ENCODE measurements around the gene MOSPD3. TPM values are rescaled to one million over a fixed set of nuclear protein-coding genes. Genes with fewer than 3 reads are reported as not detected.

The MOSPD3 gene
- total and polyA plus RNA-seq, 2 experiments from 2014 or later, result 8.8 to 44.4 TPM

DNA sequence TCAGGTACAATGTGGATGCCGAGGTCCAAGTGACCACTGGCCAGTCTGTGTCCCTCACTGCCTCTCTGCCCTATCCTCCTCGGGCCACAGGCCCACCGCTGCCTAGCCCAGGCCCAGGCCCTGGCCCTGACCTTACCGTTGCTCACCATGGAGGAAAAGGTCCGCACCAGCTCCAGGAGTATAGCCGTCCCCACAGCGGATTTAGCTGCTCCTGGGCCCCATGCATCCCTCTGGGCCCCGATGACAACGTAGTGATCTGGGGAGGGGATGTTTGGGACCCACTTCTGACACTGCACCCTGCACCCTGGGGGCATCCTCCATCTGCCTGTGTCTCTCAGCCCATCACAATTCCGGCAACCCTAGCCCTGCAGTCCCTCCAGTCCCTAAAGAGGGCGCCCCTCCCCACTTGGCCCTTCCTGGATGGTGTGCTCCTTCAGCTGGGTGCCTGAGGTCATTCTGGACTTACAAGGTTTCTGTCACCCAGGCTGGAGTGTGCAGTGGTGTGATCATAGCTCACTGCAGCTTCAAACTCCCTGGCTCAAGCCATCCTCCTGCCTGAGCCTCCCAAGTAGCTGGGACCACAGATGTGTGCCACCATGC lies 16.9 kb downstream of the MOSPD3 start:
- Histone ChIP-seq H3K9me3 (ENCODE audit: low read depth) (no peaks in the 10 kb centered on the region), H3K4me1 (ENCODE audit: insufficient read depth) (peaks cover 8% of the 10 kb centered on the region), H4K20me1 (ENCODE audit: insufficient read depth, poor library complexity, severe bottlenecking) (no peaks in the 10 kb centered on the region), H3K4me2 (no peak overlapping the region), H3K9me2 (replicated peaks; ENCODE audit: insufficient read depth) (no peaks in the 10 kb centered on the region), H3K27ac (no peak overlapping the region), H3K79me2 (no peaks in the 10 kb centered on the region), H3K36me3 (replicated peaks; ENCODE audit: insufficient read depth, low read depth) (no peaks in the 10 kb centered on the region), H3K4me3 (no peak overlapping the region), H3K27me3 (peaks cover 7% of the 10 kb centered on the region), H2AFZ (no peak overlapping the region)
- 78% methylated on average over 9 of the region's 11 CpGs for WGBS (ENCODE audit: low lambda C conversion rate, missing lambda C conversion rate)
- TF ChIP-seq, protein P1, sequence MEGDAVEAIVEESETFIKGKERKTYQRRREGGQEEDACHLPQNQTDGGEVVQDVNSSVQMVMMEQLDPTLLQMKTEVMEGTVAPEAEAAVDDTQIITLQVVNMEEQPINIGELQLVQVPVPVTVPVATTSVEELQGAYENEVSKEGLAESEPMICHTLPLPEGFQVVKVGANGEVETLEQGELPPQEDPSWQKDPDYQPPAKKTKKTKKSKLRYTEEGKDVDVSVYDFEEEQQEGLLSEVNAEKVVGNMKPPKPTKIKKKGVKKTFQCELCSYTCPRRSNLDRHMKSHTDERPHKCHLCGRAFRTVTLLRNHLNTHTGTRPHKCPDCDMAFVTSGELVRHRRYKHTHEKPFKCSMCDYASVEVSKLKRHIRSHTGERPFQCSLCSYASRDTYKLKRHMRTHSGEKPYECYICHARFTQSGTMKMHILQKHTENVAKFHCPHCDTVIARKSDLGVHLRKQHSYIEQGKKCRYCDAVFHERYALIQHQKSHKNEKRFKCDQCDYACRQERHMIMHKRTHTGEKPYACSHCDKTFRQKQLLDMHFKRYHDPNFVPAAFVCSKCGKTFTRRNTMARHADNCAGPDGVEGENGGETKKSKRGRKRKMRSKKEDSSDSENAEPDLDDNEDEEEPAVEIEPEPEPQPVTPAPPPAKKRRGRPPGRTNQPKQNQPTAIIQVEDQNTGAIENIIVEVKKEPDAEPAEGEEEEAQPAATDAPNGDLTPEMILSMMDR (IDR thresholded peaks at IDR 0.05; ENCODE audit: poor library complexity), result no peak
- no peak for TF ChIP-seq EZH2 (IDR thresholded peaks at IDR 0.05; ENCODE audit: borderline replicate concordance)
- no peak for TF ChIP-seq EZH2phosphoT487 (IDR thresholded peaks at IDR 0.05; ENCODE audit: low read depth, severe bottlenecking, unreplicated experiment)
- DNase-seq (ENCODE audit: low spot score), result no peak

DNA sequence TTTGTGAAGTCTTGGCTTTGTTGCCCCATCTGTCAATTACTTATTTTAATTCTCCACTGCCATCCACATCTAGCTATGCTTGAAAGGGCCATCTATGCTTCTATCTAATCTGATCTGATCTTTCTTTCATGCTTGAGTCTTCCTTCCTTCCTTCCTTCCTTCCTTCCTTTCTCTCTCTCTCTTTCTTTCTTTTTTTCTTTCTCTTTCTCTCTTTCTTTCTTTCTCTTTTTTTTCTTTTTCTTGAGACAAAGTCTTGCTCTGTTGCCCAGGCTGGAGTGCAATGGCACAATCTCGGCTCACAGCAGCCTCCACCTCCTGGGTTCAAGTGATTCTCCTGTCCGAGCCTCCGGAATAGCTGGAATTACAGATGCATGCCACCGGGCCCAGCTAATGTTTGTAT lies 17.7 kb downstream of the MOSPD3 start:
- Histone ChIP-seq H3K36me3 (replicated peaks; ENCODE audit: insufficient read depth, low read depth) (no peaks in the 10 kb centered on the region), H3K27me3 (peaks cover 7% of the 10 kb centered on the region), H3K9me3 (ENCODE audit: low read depth) (no peaks in the 10 kb centered on the region), H3K79me2 (no peaks in the 10 kb centered on the region), H2AFZ (no peak overlapping the region), H3K27ac (no peak overlapping the region), H4K20me1 (ENCODE audit: insufficient read depth, poor library complexity, severe bottlenecking) (no peaks in the 10 kb centered on the region), H3K4me1 (ENCODE audit: insufficient read depth) (peaks cover 8% of the 10 kb centered on the region), H3K9me2 (replicated peaks; ENCODE audit: insufficient read depth) (no peaks in the 10 kb centered on the region), H3K4me3 (no peak overlapping the region), H3K4me2 (no peak overlapping the region)
- TF ChIP-seq EZH2 (IDR thresholded peaks at IDR 0.05; ENCODE audit: borderline replicate concordance), result no peak
- no peak for TF ChIP-seq EZH2phosphoT487 (IDR thresholded peaks at IDR 0.05; ENCODE audit: low read depth, severe bottlenecking, unreplicated experiment)
- WGBS (ENCODE audit: low lambda C conversion rate, missing lambda C conversion rate), result 96% methylated on average over 4 of the region's 4 CpGs
- no peak for DNase-seq (ENCODE audit: low spot score)

DNA sequence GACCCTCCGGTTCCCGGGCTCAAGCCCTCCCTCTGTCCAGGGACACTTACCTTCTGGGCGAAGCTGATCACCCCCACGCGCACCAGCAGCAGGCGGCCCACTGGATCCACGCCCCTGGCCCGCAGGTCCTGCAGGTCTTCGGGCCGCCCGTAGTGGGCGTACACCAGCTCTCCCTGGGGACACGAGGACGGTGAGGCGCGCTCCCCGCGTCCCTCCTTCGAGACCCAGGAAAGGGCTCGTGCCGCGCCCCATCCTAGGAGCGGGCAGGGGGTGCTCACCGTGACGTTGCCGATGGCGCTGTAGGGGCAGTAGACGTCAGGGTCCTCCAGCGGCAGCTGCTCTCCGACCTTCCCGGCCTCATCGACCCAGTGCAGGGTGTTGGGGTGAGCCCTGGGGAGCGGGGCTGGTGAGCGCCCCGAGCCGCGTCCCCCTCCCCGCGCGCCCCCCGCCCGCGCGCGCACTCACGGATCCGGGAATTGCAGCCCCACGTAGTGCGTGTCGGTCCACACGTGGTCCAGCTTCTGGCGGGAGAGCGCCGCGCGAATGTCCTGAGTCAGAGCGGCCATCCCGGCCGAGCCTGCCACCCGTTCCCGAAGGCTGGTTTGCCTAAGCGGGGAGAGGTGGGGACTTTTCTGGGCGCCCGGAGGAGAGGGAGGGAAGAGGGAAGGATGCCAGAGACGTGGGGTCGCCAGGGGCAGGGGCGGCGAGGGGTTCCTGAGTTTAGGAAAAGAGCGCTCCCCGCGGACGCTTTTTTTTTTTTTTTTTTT lies 20.8 kb downstream of the MOSPD3 start:
- Histone ChIP-seq H3K9me3 (ENCODE audit: low read depth) (no peaks in the 10 kb centered on the region), H3K9me2 (replicated peaks; ENCODE audit: insufficient read depth) (no peaks in the 10 kb centered on the region), H3K27ac (no peak overlapping the region), H4K20me1 (ENCODE audit: insufficient read depth, poor library complexity, severe bottlenecking) (no peaks in the 10 kb centered on the region), H3K36me3 (replicated peaks; ENCODE audit: insufficient read depth, low read depth) (no peaks in the 10 kb centered on the region), H3K4me1 (ENCODE audit: insufficient read depth) (peaks cover 6% of the 10 kb centered on the region), H3K4me3 (peak overlapping the region; percentile 31), H3K79me2 (no peaks in the 10 kb centered on the region), H3K27me3 (peaks cover 7% of the 10 kb centered on the region), H2AFZ (peak overlapping the region; percentile 77), H3K4me2 (peak overlapping the region; percentile 98)
- DNase-seq (ENCODE audit: low spot score), result peak; percentile 73
- no peak for TF ChIP-seq EZH2phosphoT487 (IDR thresholded peaks at IDR 0.05; ENCODE audit: low read depth, severe bottlenecking, unreplicated experiment)
- peak; percentile 65 for TF ChIP-seq EZH2 (IDR thresholded peaks at IDR 0.05; ENCODE audit: borderline replicate concordance)
- TF ChIP-seq, protein P1 (IDR thresholded peaks at IDR 0.05; ENCODE audit: poor library complexity), result peak; percentile 41
- 3% methylated on average over 61 of the region's 72 CpGs for WGBS (ENCODE audit: low lambda C conversion rate, missing lambda C conversion rate)

DNA sequence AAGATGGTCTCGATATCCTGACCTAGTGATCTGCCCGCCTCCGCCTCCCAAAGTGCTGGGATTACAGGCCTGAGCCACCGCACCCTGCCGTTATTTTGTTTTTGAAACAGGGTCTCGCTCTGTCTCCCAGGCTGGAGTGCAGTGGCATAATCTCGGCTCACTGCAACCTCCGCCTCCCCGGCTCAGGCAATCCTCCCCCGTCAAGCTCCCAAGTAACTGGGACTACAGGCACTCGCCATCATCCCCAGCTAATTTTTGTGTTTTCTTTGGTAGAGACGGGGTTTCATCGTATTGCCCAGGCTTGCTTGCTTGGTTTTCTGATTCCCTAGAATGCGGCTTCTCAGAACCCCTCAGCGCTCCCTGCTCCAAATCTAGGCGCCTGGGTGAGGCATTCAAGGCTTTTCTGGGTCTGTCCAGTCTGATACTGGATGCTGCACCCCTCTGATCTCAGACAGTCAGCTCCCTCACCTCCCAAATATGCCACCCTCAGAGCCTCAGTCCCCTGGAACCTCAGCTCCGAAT lies 27.7 kb downstream of the MOSPD3 start:
- Histone ChIP-seq H3K27me3 (no peaks in the 10 kb centered on the region), H3K36me3 (replicated peaks; ENCODE audit: insufficient read depth, low read depth) (no peaks in the 10 kb centered on the region), H2AFZ (no peak overlapping the region), H4K20me1 (ENCODE audit: insufficient read depth, poor library complexity, severe bottlenecking) (no peaks in the 10 kb centered on the region), H3K9me3 (ENCODE audit: low read depth) (no peaks in the 10 kb centered on the region), H3K4me1 (ENCODE audit: insufficient read depth) (no peaks in the 10 kb centered on the region), H3K4me2 (no peak overlapping the region), H3K9me2 (replicated peaks; ENCODE audit: insufficient read depth) (no peaks in the 10 kb centered on the region), H3K4me3 (no peak overlapping the region), H3K27ac (no peak overlapping the region), H3K79me2 (no peaks in the 10 kb centered on the region)
- 88% methylated on average over 17 of the region's 17 CpGs for WGBS (ENCODE audit: low lambda C conversion rate, missing lambda C conversion rate)
- TF ChIP-seq, protein P1 (IDR thresholded peaks at IDR 0.05; ENCODE audit: poor library complexity), result no peak
- no peak for TF ChIP-seq EZH2phosphoT487 (IDR thresholded peaks at IDR 0.05; ENCODE audit: low read depth, severe bottlenecking, unreplicated experiment)
- no peak for TF ChIP-seq EZH2 (IDR thresholded peaks at IDR 0.05; ENCODE audit: borderline replicate concordance)
- no peak for DNase-seq (ENCODE audit: low spot score)
